DOHH2 (cell line): Measurements from ENCODE around the gene SLC44A2.

Source experiments
- CTCF ChIP-seq: fragments of 200-600 bp; sonication (generic); IDR thresholded peaks from one replicate; pipeline ENCODE4 v1.5.1; 2014; ENCODE audit warnings: antibody characterized with exemption, mild to moderate bottlenecking, low read depth, low read length; ENCODE audit not compliant: poor library complexity, severe bottlenecking
- EZH2phosphoT487 ChIP-seq: fragments of 200-600 bp; sonication (generic); IDR thresholded peaks from 2 replicates; pipeline ENCODE4 v1.6.1; 2017; ENCODE audit warnings: borderline replicate concordance, mild to moderate bottlenecking, antibody characterized with exemption, low read length, moderate library complexity, mixed read lengths

GRCh38 chr19:10615429-10616023 lies 9.8 kb upstream of the SLC44A2 start:
- TF ChIP-seq CTCF, result no peak
- no peak for TF ChIP-seq EZH2phosphoT487
